ENCODE results near the gene PTGFRN. TPM values are rescaled to one million over a fixed set of nuclear protein-coding genes. Genes with fewer than 3 reads are reported as not detected.

PTGFRN gene
- total RNA-seq, 1 experiment from 2014 or later: 60.6 TPM

- intact Hi-C loops (cut with micrococcal nuclease): no loop called here
- BruUV-seq (replicated peaks): no TSS peak
These were observed 35.9 kb upstream of the PTGFRN start for GRCh38 chr1:116873680-116874271.

DNA sequence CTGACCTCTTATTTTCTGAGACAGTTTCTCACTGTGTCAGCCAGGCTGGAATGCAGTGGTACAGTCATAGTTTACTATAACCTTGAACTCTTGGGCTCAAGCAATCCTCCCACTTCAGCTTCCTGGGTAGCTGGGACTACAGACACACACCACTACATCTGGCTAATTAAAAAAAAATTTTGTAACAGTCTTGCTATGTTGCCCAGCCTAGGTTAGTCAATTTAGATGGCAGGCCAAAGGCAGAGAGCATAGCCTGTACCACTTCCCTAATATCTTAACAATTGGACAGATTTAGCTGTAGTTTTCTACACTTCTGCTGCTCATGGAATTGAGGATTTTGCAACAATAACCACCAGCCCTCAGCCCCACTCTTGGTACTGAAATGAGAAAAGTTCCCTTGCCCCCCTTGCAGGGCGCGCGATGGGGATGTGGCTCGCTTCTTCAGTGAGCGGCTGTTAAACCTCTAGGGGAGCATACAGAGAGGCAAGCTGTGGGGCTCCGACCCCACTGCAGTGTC is 34.9 kb upstream of the PTGFRN start:
- Histone ChIP-seq H4K20me1 (ENCODE audit: insufficient read depth) (no peaks in the 10 kb centered on the region), H3K36me3 (ENCODE audit: control insufficient read depth in 1 of 2, insufficient read depth in 2 of 2, low read length in 2 of 2) (no peaks in the 10 kb centered on the region), H3K9ac (ENCODE audit: low read length) (no peak overlapping the region), H3K27me3 (ENCODE audit: insufficient read depth, low read length) (no peaks in the 10 kb centered on the region), H3K79me2 (ENCODE audit: insufficient read depth, low read length) (no peaks in the 10 kb centered on the region), H3K4me3 (replicated peaks in 1 of 2; ENCODE audit: low read depth in 1 of 2, low read length in 2 of 2) (no peak overlapping the region), H3K4me2 (ENCODE audit: low read length) (no peak overlapping the region), H3K9me3 (ENCODE audit: control insufficient read depth in 1 of 2, insufficient read depth in 1 of 2, low read depth in 1 of 2, low read length in 2 of 2) (no peaks in the 10 kb centered on the region), H3K9me2 (ENCODE audit: insufficient read depth) (no peaks in the 10 kb centered on the region), H2AFZ (ENCODE audit: low read depth, low read length, poor library complexity, severe bottlenecking) (no peak overlapping the region), H3K4me1 (ENCODE audit: control insufficient read depth in 1 of 2, insufficient read depth in 2 of 2, low read length in 2 of 2) (peaks cover 19 to 23% of the 10 kb centered on the region in 2 experiments), H3K27ac (ENCODE audit: low read depth, low read length) (no peak overlapping the region)
- TF ChIP-seq CBX3 (IDR thresholded peaks at IDR 0.05; ENCODE audit: low read depth) (no peak), EGR1 (IDR thresholded peaks at IDR 0.05; ENCODE audit: low read depth) (no peak), ZNF274 (IDR thresholded peaks at IDR 0.05; ENCODE audit: low read depth, low read length) (no peak), YY1 (IDR thresholded peaks at IDR 0.05; ENCODE audit: extremely low read depth, insufficient replicate concordance, low read depth, low read length) (no peak), ELF1 (IDR thresholded peaks at IDR 0.05; ENCODE audit: borderline replicate concordance, low read depth) (no peak), ZBTB33 (IDR thresholded peaks at IDR 0.05; ENCODE audit: extremely low read depth, insufficient replicate concordance, low read length) (no peak), EZH2phosphoT487 (IDR thresholded peaks at IDR 0.05; ENCODE audit: borderline replicate concordance) (no peak), MAX (IDR thresholded peaks at IDR 0.05) (no peak), SRF (IDR thresholded peaks at IDR 0.05; ENCODE audit: low read depth) (no peak), RAD21 (IDR thresholded peaks at IDR 0.05; ENCODE audit: low read depth) (no peak), ATF3 (IDR thresholded peaks at IDR 0.05) (no peak), JUND (IDR thresholded peaks at IDR 0.05) (no peak), POLR2A (IDR thresholded peaks at IDR 0.05; ENCODE audit: borderline replicate concordance, extremely low read depth, insufficient read depth, insufficient read length) (no peak)
- no TSS peak for BruUV-seq (replicated peaks)
- intact Hi-C loops (cut with micrococcal nuclease): no loop called here
- CTCF ChIA-PET: interaction anchor here (0.7 kb wide), 1 partner anchor 9 kb away, joined by 3 read pairs; no protein-coding TSS in a partner anchor
- RAD21 ChIA-PET (ENCODE audit: low non-redundant PET in 1 of 2, low total read pairs in 2 of 2, uncharacterized antibody in 2 of 2, unreplicated experiment in 2 of 2): no interaction called here
- DNase-seq (ENCODE audit: low read depth, low spot score) (no peak), ATAC-seq (no peak)
- POLR2A ChIA-PET: no interaction called here

More at GRCh38 chr1:116873680-116874271, 35.9 kb upstream of the PTGFRN start:
- no peak overlapping the region for H2AFZ ChIP-seq (ENCODE audit: low read depth, low read length, poor library complexity, severe bottlenecking)
- H3K9me2 ChIP-seq (ENCODE audit: insufficient read depth): no peaks in the 10 kb centered on the region
- no peak for TF ChIP-seq MAX (IDR thresholded peaks at IDR 0.05)
- no peak for TF ChIP-seq POLR2AphosphoS5 (IDR thresholded peaks at IDR 0.05; ENCODE audit: low read depth, low read length)
- ChIA-PET RAD21 (ENCODE audit: low non-redundant PET in 1 of 2, low total read pairs in 2 of 2, uncharacterized antibody in 2 of 2, unreplicated experiment in 2 of 2) (no interaction called here), POLR2A (no interaction called here), CTCF (no interaction called here)
- peaks cover 11 to 12% of the 10 kb centered on the region in 2 experiments; a peak in 3 of 4 replicates for H3K4me1 ChIP-seq (ENCODE audit: control insufficient read depth in 1 of 2, insufficient read depth in 2 of 2, low read length in 2 of 2)
- DNase-seq (ENCODE audit: low read depth, low spot score): no peak
- H4K20me1 ChIP-seq (ENCODE audit: insufficient read depth): no peaks in the 10 kb centered on the region
- no peak overlapping the region for H3K4me2 ChIP-seq (ENCODE audit: low read length)
- no peaks in the 10 kb centered on the region for H3K9me3 ChIP-seq (ENCODE audit: control insufficient read depth in 1 of 2, insufficient read depth in 1 of 2, low read depth in 1 of 2, low read length in 2 of 2)
- ATAC-seq: no peak
- no peak overlapping the region for H3K27ac ChIP-seq (ENCODE audit: low read depth, low read length)
- no peaks in the 10 kb centered on the region for H3K36me3 ChIP-seq (ENCODE audit: control insufficient read depth in 1 of 2, insufficient read depth in 2 of 2, low read length in 2 of 2)
- H3K9ac ChIP-seq (ENCODE audit: low read length): no peak overlapping the region
- H3K79me2 ChIP-seq (ENCODE audit: insufficient read depth, low read length): no peaks in the 10 kb centered on the region
- no peak overlapping the region for H3K4me3 ChIP-seq (replicated peaks in 1 of 2; ENCODE audit: low read depth in 1 of 2, low read length in 2 of 2)
- no peaks in the 10 kb centered on the region for H3K27me3 ChIP-seq (ENCODE audit: insufficient read depth, low read length)

Measured in HCT116 (cell line).